Measurements from ENCODE around the gene SECISBP2L.
"Not testable (repeated sequence)": the region's sequence is repeated elsewhere in the genome, so short reads cannot be mapped to it uniquely, and the experiment has no call there.

GRCh38 chr15:49074589-49075287 lies 28.5 kb upstream of the SECISBP2L start:
- not testable (repeated sequence) for TF ChIP-seq POLR2AphosphoS5 (IDR thresholded peaks at IDR 0.05; ENCODE audit: low read depth, low read length); SIN3A (IDR thresholded peaks at IDR 0.05; ENCODE audit: borderline replicate concordance, insufficient read depth, low read depth, low read length); CTCF (IDR thresholded peaks at IDR 0.05)
